ENCODE results near the gene SLC27A3. TPM values are rescaled to one million over a fixed set of nuclear protein-coding genes. Genes with fewer than 3 reads are reported as not detected.

SLC27A3 gene
- total RNA-seq, 1 experiment from 2014 or later, result 4.4 TPM

DNA sequence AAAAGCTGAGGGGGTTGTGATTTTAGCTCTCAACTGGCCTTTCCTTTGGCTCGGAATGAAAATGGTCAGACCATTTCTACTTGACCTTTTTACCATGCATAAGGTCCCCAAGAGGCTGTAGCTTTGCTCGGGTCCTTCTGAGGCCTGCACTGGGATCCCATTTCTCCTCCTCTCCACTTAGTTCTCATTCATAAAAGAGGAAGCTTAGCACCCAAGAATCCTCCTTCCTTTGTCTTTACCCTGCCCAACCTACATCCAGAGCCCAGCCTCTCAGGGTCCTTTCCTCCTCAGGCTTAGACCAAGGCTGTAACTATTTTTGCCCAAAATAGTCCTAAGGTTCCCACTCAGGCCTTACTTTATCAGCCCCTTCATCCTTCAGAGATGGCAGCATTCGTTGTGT is 6.0 kb upstream of the SLC27A3 start:
- Histone ChIP-seq H3K9me3 (ENCODE audit: low read length) (no peaks in the 10 kb centered on the region), H3K9ac (ENCODE audit: low read length) (no peak overlapping the region), H3K36me3 (ENCODE audit: insufficient read depth, low read length) (peaks cover 29% of the 10 kb centered on the region; the same call in 1 of the 2 replicates)

GRCh38 chr1:153770797-153771196 is 4.4 kb upstream of the SLC27A3 start:
- H3K9me2 ChIP-seq (replicated peaks; ENCODE audit: insufficient read depth, low read length), result no peaks in the 10 kb centered on the region
- DNase-seq, result no peak
- H4K20me1 ChIP-seq (ENCODE audit: insufficient read depth, low read depth, low read length), result no peaks in the 10 kb centered on the region
- H3K4me1 ChIP-seq (ENCODE audit: low read length), result peaks cover 25% of the 10 kb centered on the region
- H3K36me3 ChIP-seq (ENCODE audit: insufficient read depth, low read length), result peaks cover 25% of the 10 kb centered on the region; the same call in 1 of the 2 replicates
- no peaks in the 10 kb centered on the region for H3K79me2 ChIP-seq (ENCODE audit: low read length)
- no peak overlapping the region for H3K9ac ChIP-seq (ENCODE audit: low read length)
- no peak overlapping the region for H2AFZ ChIP-seq (ENCODE audit: low read length)
- no peaks in the 10 kb centered on the region for H3K9me3 ChIP-seq (ENCODE audit: low read length)
- H3K4me2 ChIP-seq (ENCODE audit: low read depth, low read length, poor library complexity, severe bottlenecking), result no peak overlapping the region
- no peak overlapping the region for H3K27ac ChIP-seq (ENCODE audit: low read length)
- no peaks in the 10 kb centered on the region for H3K27me3 ChIP-seq (ENCODE audit: low read length)
- H3K4me3 ChIP-seq (ENCODE audit: low read length), result no peak overlapping the region

More for the DNA sequence above, 6.0 kb upstream of the SLC27A3 start:
- H2AFZ ChIP-seq (ENCODE audit: low read length), result no peak overlapping the region
- DNase-seq, result no peak
- H4K20me1 ChIP-seq (ENCODE audit: insufficient read depth, low read depth, low read length), result no peaks in the 10 kb centered on the region
- no peak overlapping the region for H3K4me2 ChIP-seq (ENCODE audit: low read depth, low read length, poor library complexity, severe bottlenecking)
- no peak overlapping the region for H3K27ac ChIP-seq (ENCODE audit: low read length)
- H3K27me3 ChIP-seq (ENCODE audit: low read length), result no peaks in the 10 kb centered on the region
- H3K9me2 ChIP-seq (replicated peaks; ENCODE audit: insufficient read depth, low read length), result no peaks in the 10 kb centered on the region
- H3K4me1 ChIP-seq (ENCODE audit: low read length), result peaks cover 9% of the 10 kb centered on the region
- H3K79me2 ChIP-seq (ENCODE audit: low read length), result no peaks in the 10 kb centered on the region
- no peak overlapping the region for H3K4me3 ChIP-seq (ENCODE audit: low read length)

DNA sequence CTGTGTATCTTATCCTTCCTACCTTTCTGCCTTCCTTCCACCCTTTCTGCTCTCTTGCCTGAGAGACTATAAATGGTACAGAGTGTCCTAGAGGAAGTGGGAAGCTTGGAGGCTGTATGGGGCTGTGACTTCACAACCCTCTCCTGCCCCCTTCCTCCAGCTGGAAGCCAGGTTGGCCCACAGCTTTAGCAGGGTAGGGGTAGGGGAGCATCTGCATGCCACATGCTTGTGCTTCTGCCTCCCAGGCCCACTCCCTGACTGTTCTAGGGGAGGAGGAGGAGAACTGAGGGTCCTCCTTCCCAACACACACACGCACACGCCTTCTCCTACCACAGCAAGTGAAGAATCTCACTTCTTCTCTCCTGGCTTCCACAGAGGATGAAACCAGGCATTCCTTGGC is 3.9 kb upstream of the SLC27A3 start:
- Histone ChIP-seq H3K79me2 (ENCODE audit: low read length) (no peaks in the 10 kb centered on the region), H3K27me3 (ENCODE audit: low read length) (no peaks in the 10 kb centered on the region), H3K4me2 (ENCODE audit: low read depth, low read length, poor library complexity, severe bottlenecking) (no peak overlapping the region), H2AFZ (ENCODE audit: low read length) (no peak overlapping the region), H3K9me2 (replicated peaks; ENCODE audit: insufficient read depth, low read length) (no peaks in the 10 kb centered on the region), H4K20me1 (ENCODE audit: insufficient read depth, low read depth, low read length) (no peaks in the 10 kb centered on the region), H3K27ac (ENCODE audit: low read length) (no peak overlapping the region), H3K4me1 (ENCODE audit: low read length) (peaks cover 29% of the 10 kb centered on the region), H3K4me3 (ENCODE audit: low read length) (no peak overlapping the region), H3K36me3 (ENCODE audit: insufficient read depth, low read length) (peaks cover 25% of the 10 kb centered on the region; the same call in 1 of the 2 replicates), H3K9me3 (ENCODE audit: low read length) (no peaks in the 10 kb centered on the region), H3K9ac (ENCODE audit: low read length) (no peak overlapping the region)
- no peak for DNase-seq

DNA sequence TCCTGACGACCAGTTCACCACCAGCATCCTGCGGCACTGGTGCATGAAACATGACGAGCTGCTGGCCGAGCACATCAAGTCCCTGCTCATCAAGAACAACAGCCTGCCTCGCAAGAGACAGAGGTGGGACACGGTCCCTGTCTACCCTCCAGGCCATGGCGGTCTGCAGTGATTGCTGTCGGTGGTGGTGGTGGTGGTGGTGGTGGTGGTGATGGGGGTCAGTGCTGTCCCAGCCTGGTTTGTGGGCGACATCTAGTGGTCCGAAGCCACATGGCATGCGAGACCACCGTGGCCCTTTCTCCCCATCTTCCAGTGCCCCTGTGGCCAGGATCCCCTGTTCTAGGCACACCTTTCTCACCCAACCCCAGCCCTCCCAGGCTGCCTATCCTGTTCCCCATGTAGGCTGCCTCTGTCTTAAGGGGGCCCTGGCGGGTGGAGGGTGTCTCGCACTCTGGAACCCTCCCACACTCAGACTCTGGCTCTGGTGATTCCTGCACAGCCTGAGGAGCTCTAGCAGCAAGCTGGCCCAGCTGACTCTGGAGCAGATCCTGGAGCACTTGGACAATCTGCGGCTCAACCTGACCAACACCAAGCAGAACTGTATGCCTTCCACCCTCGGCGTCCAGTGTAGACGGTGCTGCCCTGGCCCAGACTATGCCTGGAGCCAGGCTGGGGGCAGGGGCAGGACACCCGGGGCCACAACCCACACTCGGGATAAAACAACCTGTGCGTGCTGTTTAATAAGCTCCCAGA is 3.2 kb upstream of the SLC27A3 start:
- H3K9ac ChIP-seq (ENCODE audit: low read length), result no peak overlapping the region
- no peaks in the 10 kb centered on the region for H3K9me2 ChIP-seq (replicated peaks; ENCODE audit: insufficient read depth, low read length)
- H3K36me3 ChIP-seq (ENCODE audit: insufficient read depth, low read length), result peaks cover 24% of the 10 kb centered on the region; the same call in 1 of the 2 replicates
- DNase-seq, result peak; percentile 64
- no peaks in the 10 kb centered on the region for H4K20me1 ChIP-seq (ENCODE audit: insufficient read depth, low read depth, low read length)
- H3K4me1 ChIP-seq (ENCODE audit: low read length), result peaks cover 33% of the 10 kb centered on the region
- no peaks in the 10 kb centered on the region for H3K79me2 ChIP-seq (ENCODE audit: low read length)
- H3K27ac ChIP-seq (ENCODE audit: low read length), result no peak overlapping the region
- no peaks in the 10 kb centered on the region for H3K9me3 ChIP-seq (ENCODE audit: low read length)
- H3K27me3 ChIP-seq (ENCODE audit: low read length), result no peaks in the 10 kb centered on the region
- H2AFZ ChIP-seq (ENCODE audit: low read length), result no peak overlapping the region
- H3K4me2 ChIP-seq (ENCODE audit: low read depth, low read length, poor library complexity, severe bottlenecking), result no peak overlapping the region
- no peak overlapping the region for H3K4me3 ChIP-seq (ENCODE audit: low read length)

GRCh38 chr1:153773096-153773921 is 1.9 kb upstream of the SLC27A3 start:
- Histone ChIP-seq H3K27ac (ENCODE audit: low read length) (no peak overlapping the region), H2AFZ (ENCODE audit: low read length) (no peak overlapping the region), H3K4me1 (ENCODE audit: low read length) (peaks cover 33% of the 10 kb centered on the region), H4K20me1 (ENCODE audit: insufficient read depth, low read depth, low read length) (no peaks in the 10 kb centered on the region), H3K4me3 (ENCODE audit: low read length) (no peak overlapping the region), H3K27me3 (ENCODE audit: low read length) (no peaks in the 10 kb centered on the region), H3K9me3 (ENCODE audit: low read length) (no peaks in the 10 kb centered on the region), H3K9me2 (replicated peaks; ENCODE audit: insufficient read depth, low read length) (no peaks in the 10 kb centered on the region), H3K4me2 (ENCODE audit: low read depth, low read length, poor library complexity, severe bottlenecking) (no peak overlapping the region), H3K36me3 (ENCODE audit: insufficient read depth, low read length) (peaks cover 13% of the 10 kb centered on the region; the same call in 1 of the 2 replicates), H3K79me2 (ENCODE audit: low read length) (no peaks in the 10 kb centered on the region), H3K9ac (ENCODE audit: low read length) (no peak overlapping the region)
- DNase-seq, result no peak

DNA sequence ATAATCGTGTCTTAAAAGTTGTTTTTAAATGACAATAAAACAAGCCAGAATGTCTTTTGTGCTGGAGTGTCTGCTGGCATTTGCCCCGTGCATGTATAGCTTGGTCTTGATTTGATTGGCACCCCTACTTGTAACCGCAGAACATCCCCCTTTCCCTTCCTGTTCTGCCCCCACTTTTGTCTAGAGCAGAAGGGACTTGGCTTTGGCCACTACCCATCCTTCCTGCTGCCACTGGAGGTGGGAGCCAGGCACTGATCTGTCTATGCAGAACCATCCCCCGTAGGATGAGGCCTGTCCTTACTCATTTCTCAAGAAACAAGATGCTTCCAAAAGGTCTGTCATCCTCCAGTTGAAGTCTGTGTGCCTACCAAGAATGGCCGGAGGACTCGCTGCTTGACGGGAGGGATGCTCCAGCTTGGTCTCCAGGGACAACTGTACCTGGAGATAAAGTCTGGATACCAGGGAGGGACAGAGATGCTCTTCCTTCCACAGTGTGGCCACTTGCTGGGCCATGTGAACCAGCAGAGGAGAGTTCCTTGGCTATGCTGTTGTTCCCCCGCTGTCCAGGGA is 1.1 kb upstream of the SLC27A3 start:
- no peaks in the 10 kb centered on the region for H4K20me1 ChIP-seq (ENCODE audit: insufficient read depth, low read depth, low read length)
- no peaks in the 10 kb centered on the region for H3K9me2 ChIP-seq (replicated peaks; ENCODE audit: insufficient read depth, low read length)
- H3K27ac ChIP-seq (ENCODE audit: low read length), result no peak overlapping the region
- no peak overlapping the region for H2AFZ ChIP-seq (ENCODE audit: low read length)
- no peak overlapping the region; the same call in 1 of the 2 replicates for H3K9ac ChIP-seq (ENCODE audit: low read length)
- H3K27me3 ChIP-seq (ENCODE audit: low read length), result no peaks in the 10 kb centered on the region
- peak overlapping the region; percentile 93 for H3K4me2 ChIP-seq (ENCODE audit: low read depth, low read length, poor library complexity, severe bottlenecking)
- no peak overlapping the region for H3K4me3 ChIP-seq (ENCODE audit: low read length)
- no peaks in the 10 kb centered on the region for H3K9me3 ChIP-seq (ENCODE audit: low read length)
- no peaks in the 10 kb centered on the region for H3K79me2 ChIP-seq (ENCODE audit: low read length)
- peaks cover 33% of the 10 kb centered on the region for H3K4me1 ChIP-seq (ENCODE audit: low read length)
- 0 out of 2 replicates have a peak, but pooled peaks cover 11% of the 10 kb centered on the region for H3K36me3 ChIP-seq (ENCODE audit: insufficient read depth, low read length)
- no peak for DNase-seq

- peak; percentile 83 for DNase-seq
- no peaks in the 10 kb centered on the region for H3K9me3 ChIP-seq (ENCODE audit: low read length)
- H3K4me1 ChIP-seq (ENCODE audit: low read length), result peaks cover 26% of the 10 kb centered on the region
- no peaks in the 10 kb centered on the region for H3K79me2 ChIP-seq (ENCODE audit: low read length)
- peak overlapping the region; percentile 93 for H3K4me2 ChIP-seq (ENCODE audit: low read depth, low read length, poor library complexity, severe bottlenecking)
- peak overlapping the region; percentile 77 for H3K9ac ChIP-seq (ENCODE audit: low read length)
- H4K20me1 ChIP-seq (ENCODE audit: insufficient read depth, low read depth, low read length), result no peaks in the 10 kb centered on the region
- H3K27ac ChIP-seq (ENCODE audit: low read length), result peak overlapping the region; percentile 41; the same call in 1 of the 2 replicates
- H3K9me2 ChIP-seq (replicated peaks; ENCODE audit: insufficient read depth, low read length), result no peaks in the 10 kb centered on the region
- no peaks in the 10 kb centered on the region for H3K27me3 ChIP-seq (ENCODE audit: low read length)
- H3K36me3 ChIP-seq (ENCODE audit: insufficient read depth, low read length), result 0 out of 2 replicates have a peak, but pooled peaks cover 9% of the 10 kb centered on the region
- H3K4me3 ChIP-seq (ENCODE audit: low read length), result peak overlapping the region; percentile 72
- peak overlapping the region; percentile 78 for H2AFZ ChIP-seq (ENCODE audit: low read length)
Measured at GRCh38 chr1:153775458-153776327, 486 bp downstream of the SLC27A3 start.

All from Karpas-422 (cell line).